K562 (cell line): Measurements from ENCODE around the gene TMED5. TPM values are rescaled to one million over a fixed set of nuclear protein-coding genes. Genes with fewer than 3 reads are reported as not detected.
"Not testable (repeated sequence)": the region's sequence is repeated elsewhere in the genome, so short reads cannot be mapped to it uniquely, and the experiment has no call there.

ENCODE experiments used
- ATAC-seq: fragments of 200-7000 bp; cut with Tn5 transposase; 3 replicates; pipeline ENCODE4 v1.9.1; 2020; ENCODE audit warnings: moderate library complexity
- BruUV-seq: library from RNA; stranded (reverse); fragments of 400-500 nt; replicated peaks from 2 replicates; lab custom pipeline; 2021; lab: Mats Ljungman, UMichigan
- CTCF ChIA-PET: fragments of 300-600 bp; formaldehyde crosslinking; extraction: SDS; loops from one replicate; lab custom pipeline; 2021; ENCODE audit warnings: low intra/inter-chr PET ratio; lab: Yijun Ruan, JAX
- POLR2A ChIA-PET: fragments of 300-600, 350-650 bp; sonication (Branson Sonifier 250); formaldehyde crosslinking; extraction: SDS; loops from one replicate; lab custom pipeline; 2021; ENCODE audit warnings: antibody characterized with exemption, inconsistent platforms; lab: Yijun Ruan, JAX
- DNase-seq, 4 experiments: peaks; one replicate each; pipeline versions ENCODE4 v3.0.0 to v3.0.0-alpha.2; 2011 to 2018; ENCODE audit warnings: low spot score in 3 of 4, mixed read lengths in 3 of 4; ENCODE audit errors: extremely low read depth in 1 of 4
- FAIRE-seq: peaks from 2 replicates; lab custom pipeline; 2011; peaks lifted over from hg19 to GRCh38; lab: Jason Lieb, UNC
- H2AFZ ChIP-seq: 2 replicates; pipeline ENCODE4 v1.6.0; 2011; ENCODE audit warnings: low read depth, low read length, control low read depth, inconsistent platforms
- H3K27ac ChIP-seq: fragments of 200-600 bp; 3 replicates; pipeline ENCODE4 v1.8.0; 2011; ENCODE audit warnings: low read depth, mild to moderate bottlenecking, control low read depth, inconsistent platforms, low read length, moderate library complexity, mixed read lengths; ENCODE audit errors: extremely low read depth
- H3K27me3 ChIP-seq, 2 experiments: fragments of 300-600 bp in 1 of 2; 2 replicates in 1 of 2; 3 replicates in 1 of 2; pipeline versions ENCODE4 v1.6.0 to v1.8.0; 2011; ENCODE audit warnings: inconsistent platforms in 2 of 2, low read length in 2 of 2, mild to moderate bottlenecking in 1 of 2, mixed read lengths in 1 of 2, moderate library complexity in 1 of 2; ENCODE audit not compliant: control insufficient read depth in 2 of 2, insufficient read depth in 2 of 2
- H3K36me3 ChIP-seq: fragments of 300-600 bp; 3 replicates; pipeline ENCODE4 v1.8.0; 2011; ENCODE audit warnings: mild to moderate bottlenecking, low read length, inconsistent platforms; ENCODE audit not compliant: control insufficient read depth, insufficient read depth
- H3K4me1 ChIP-seq, 2 experiments: fragments of 200-600 bp in 1 of 2; replicated peaks in 1 of 2; 2 replicates in 1 of 2; 3 replicates in 1 of 2; pipeline versions ENCODE4 v1.5.1 to v1.8.0; 2011; ENCODE audit warnings: inconsistent platforms in 2 of 2, low read length in 2 of 2, mild to moderate bottlenecking in 1 of 2, mixed read lengths in 1 of 2, moderate library complexity in 1 of 2; ENCODE audit not compliant: control insufficient read depth in 2 of 2, insufficient read depth in 2 of 2
- H3K4me2 ChIP-seq: 2 replicates; pipeline ENCODE4 v1.6.1; 2011; ENCODE audit warnings: low read length, control low read depth, inconsistent platforms, mixed read lengths; ENCODE audit not compliant: insufficient read depth
- H3K4me3 ChIP-seq: fragments of 200-600 bp; sonication (generic), shearing (Covaris generic); 2 replicates; pipeline ENCODE4 v1.5.1; 2016; ENCODE audit warnings: control low read depth, inconsistent platforms
- H3K79me2 ChIP-seq: fragments of 200-600 bp; 3 replicates; pipeline ENCODE4 v1.8.0; 2011; ENCODE audit warnings: low read length, inconsistent platforms; ENCODE audit not compliant: control insufficient read depth, insufficient read depth
- H3K9ac ChIP-seq, 2 experiments: 2 replicates each; pipeline versions ENCODE4 v1.6.0 to v1.6.1; 2011; ENCODE audit warnings: low read depth in 2 of 2, low read length in 2 of 2, control low read depth in 1 of 2, inconsistent platforms in 1 of 2, mild to moderate bottlenecking in 1 of 2, mixed read lengths in 1 of 2; ENCODE audit not compliant: insufficient read depth in 1 of 2
- H3K9me1 ChIP-seq: one replicate; pipeline ENCODE4 v1.6.0; 2011; ENCODE audit warnings: inconsistent platforms, mild to moderate bottlenecking, low read length, moderate library complexity; ENCODE audit not compliant: control insufficient read depth, insufficient read depth
- H3K9me3 ChIP-seq: replicated peaks from 2 replicates; pipeline ENCODE4 v1.5.1; 2011; ENCODE audit warnings: low read depth, low read length, inconsistent platforms; ENCODE audit not compliant: control insufficient read depth, insufficient read depth
- H4K20me1 ChIP-seq: replicated peaks from 2 replicates; pipeline ENCODE4 v1.6.1; 2011; ENCODE audit warnings: low read length, inconsistent platforms, mixed read lengths; ENCODE audit not compliant: control insufficient read depth, insufficient read depth
- ARID2 ChIP-seq: fragments of 450-650 bp; IDR thresholded peaks from 2 replicates; pipeline ENCODE4 v1.6.1; 2017; ENCODE audit warnings: antibody characterized with exemption, mild to moderate bottlenecking
- ATF4 ChIP-seq: fragments of 450-650 bp; formaldehyde crosslinking; IDR thresholded peaks from 2 replicates; pipeline ENCODE4 v1.4.0; 2022; ENCODE audit warnings: mild to moderate bottlenecking, moderate library complexity
- BCOR ChIP-seq: fragments of 450-650 bp; IDR thresholded peaks from 2 replicates; pipeline ENCODE4 v1.6.1; 2016
- BRCA1 ChIP-seq, 2 experiments: fragments of 450-650 bp in 1 of 2; sonication (generic) in 1 of 2; formaldehyde crosslinking in 1 of 2; IDR thresholded peaks; 2 replicates each; pipeline versions ENCODE4 v1.5.0 to v1.6.1; 2017 to 2020; ENCODE audit warnings: mild to moderate bottlenecking in 1 of 2, missing genetic modification reagents in 1 of 2
- GABPB1 ChIP-seq: sonication (generic); formaldehyde crosslinking; IDR thresholded peaks from 2 replicates; pipeline ENCODE4 v1.8.0; 2022; ENCODE audit warnings: mild to moderate bottlenecking, missing genetic modification reagents
- ILF3 ChIP-seq: fragments of 450-650 bp; IDR thresholded peaks from 2 replicates; pipeline ENCODE4 v1.6.1; 2018; ENCODE audit warnings: antibody characterized with exemption, mild to moderate bottlenecking, moderate library complexity, borderline replicate concordance
- MTA1 ChIP-seq: fragments of 450-650 bp; IDR thresholded peaks from 2 replicates; pipeline ENCODE4 v1.6.1; 2017; ENCODE audit warnings: borderline replicate concordance
- SMARCA5 ChIP-seq: fragments of 450-650 bp; IDR thresholded peaks from 2 replicates; pipeline ENCODE4 v1.6.1; 2016
- SPI1 ChIP-seq: IDR thresholded peaks from 2 replicates; pipeline ENCODE4 v1.6.1; 2011; ENCODE audit warnings: low read depth, low read length, control low read depth, borderline replicate concordance
- ZBTB49 ChIP-seq: sonication (generic); formaldehyde crosslinking; IDR thresholded peaks from 2 replicates; pipeline ENCODE4 v1.8.0; 2022; ENCODE audit warnings: missing genetic modification reagents, mild to moderate bottlenecking, borderline replicate concordance
- ZNF124 ChIP-seq: sonication (generic); formaldehyde crosslinking; IDR thresholded peaks from 2 replicates; pipeline ENCODE4 v1.8.1; 2022; ENCODE audit warnings: missing genetic modification reagents
- ZNF146 ChIP-seq: IDR thresholded peaks from one replicate; pipeline ENCODE4 v1.6.1; 2018; ENCODE audit warnings: missing compliant biosample characterization; ENCODE audit not compliant: unreplicated experiment
- ZNF165 ChIP-seq: fragments of 250-450 bp; sonication (Bioruptor Pico); IDR thresholded peaks from 2 replicates; pipeline ENCODE4 v1.4.0; 2020; ENCODE audit warnings: borderline replicate concordance
- ZNF785 ChIP-seq: fragments of 250-450 bp; sonication (Bioruptor Pico); IDR thresholded peaks from 2 replicates; pipeline ENCODE4 v1.4.0; 2020; ENCODE audit warnings: mild to moderate bottlenecking
- WGBS: fragments of 100-300 bp; shearing (Covaris generic); methylation state at CpG from one replicate; pipeline ENCODE4 v1.1.6; 2016; ENCODE audit warnings: low coverage, mixed read lengths; ENCODE audit not compliant: insufficient coverage; ENCODE audit errors: missing lambda C conversion rate; 5-methylcytosine and 5-hydroxymethylcytosine counted together
- in situ Hi-C: fragments of 300-500 bp; cut with MboI; formaldehyde crosslinking; loops from 4 replicates; pipeline ENCODE4 v1.15.0; 2018; ENCODE audit warnings: inconsistent platforms, mixed read lengths
- intact Hi-C: fragments of 100-400 bp; cut with micrococcal nuclease; formaldehyde crosslinking; loops from 2 replicates; pipeline ENCODE4 v1.14.2; 2022
- polyA plus RNA-seq, 8 experiments: library from polyadenylated mRNA; depleted of rRNA in 4 of 8; stranded (reverse) in 5 of 8; unstranded in 3 of 8; fragments of >200 nt; fragmentation: Nextera tagmentation in 2 of 8; fragmentation: Illumina TruSeq in 1 of 8; extraction: Ambion mirVana in 2 of 8; extraction: Trizol in 1 of 8; gene quantifications; 2 replicates each; pipeline versions ENCODE4 v1.2.1 to v1.2.3, GENCODE V29; 2011 to 2014; ENCODE audit warnings: inconsistent platforms in 1 of 8, missing spikeins in 1 of 8
- total RNA-seq, 7 experiments: library from RNA; depleted of rRNA in 6 of 7; stranded (reverse); fragments of >200 nt in 6 of 7; fragmentation: Illumina TruSeq in 2 of 7; extraction: Trizol in 2 of 7; gene quantifications; 2 replicates each; pipeline versions ENCODE4 v1.2.1 to v1.2.3, GENCODE V29; 2011 to 2021; ENCODE audit warnings: low replicate concordance in 1 of 7

TMED5 gene
- total and polyA plus RNA-seq, 9 of the 15 experiments (the other 6 are each of a cell fraction or from before 2014, with no cell fraction given) = 28.7 to 83.7 (median 67.2) TPM

- CTCF ChIA-PET, H2AFZ ChIP-seq, H3K9me3 ChIP-seq, H3K4me3 ChIP-seq, H3K9me1 ChIP-seq, H3K27ac ChIP-seq, intact Hi-C loops, H4K20me1 ChIP-seq, BruUV-seq, H3K4me2 ChIP-seq, H3K9ac ChIP-seq, FAIRE-seq, H3K4me1 ChIP-seq, H3K27me3 ChIP-seq, in situ Hi-C loops, DNase-seq, ATAC-seq: not testable (repeated sequence)
- WGBS = 93% methylated on average over 1 of the region's 1 CpG
- H3K79me2 ChIP-seq = peaks cover 95% of the 10 kb centered on the region
- TF ChIP-seq BCOR (0 out of 2 replicates have a peak, but pooled peaks have one; percentile 31), SMARCA5 (peak; percentile 12; the same call in 1 of the 2 replicates), ZNF146 (CRISPR knock-in tag) (peak; percentile 74)
- peaks cover 27% of the 10 kb centered on the region; the same call in 2 of the 3 replicates for H3K36me3 ChIP-seq
- POLR2A ChIA-PET = interaction anchor here (0.6 to 1.0 kb wide), 3 partner anchors 16 to 87 kb away, joined by 3 to 5 read pairs (median 3); partner anchors contain the start of gene MTF2
These were observed 14.3 kb downstream of the TMED5 start for GRCh38 chr1:93165895-93166294.

- no peak overlapping the region for H3K4me3 ChIP-seq
- H4K20me1 ChIP-seq = no peaks in the 10 kb centered on the region
- H3K9ac ChIP-seq = no peak overlapping the region
- no peak for DNase-seq
- no peak for ATAC-seq
- no peaks in the 10 kb centered on the region for H3K9me3 ChIP-seq
- no TSS peak for BruUV-seq
- H3K9me1 ChIP-seq = no peaks in the 10 kb centered on the region
- no peak for FAIRE-seq
- in situ Hi-C loops (no loop called here), intact Hi-C loops (no loop called here)
- CTCF ChIA-PET = no interaction called here
- no peaks in the 10 kb centered on the region for H3K27me3 ChIP-seq
- POLR2A ChIA-PET = interaction anchor here (0.7 to 2.7 kb wide), 4 partner anchors 9 to 204 kb away, joined by 3 to 13 read pairs (median 8); no protein-coding TSS in a partner anchor
- 100% methylated on average over 2 of the region's 2 CpGs for WGBS
- H3K36me3 ChIP-seq = peaks cover 31% of the 10 kb centered on the region; the same call in 2 of the 3 replicates
- no peak overlapping the region for H2AFZ ChIP-seq
- H3K4me2 ChIP-seq = no peak overlapping the region
- no peak overlapping the region for H3K27ac ChIP-seq
- 0 out of 5 replicates have a peak, but pooled peaks cover 0 to 2% of the 10 kb centered on the region in 2 experiments for H3K4me1 ChIP-seq
- peaks cover 92% of the 10 kb centered on the region for H3K79me2 ChIP-seq
- no peak for TF ChIP-seq ZNF124 (CRISPR knock-in tag)
- TF ChIP-seq ZBTB49 (CRISPR knock-in tag) = no peak
- no peak for TF ChIP-seq ATF4 (CRISPR knock-in tag)
- TF ChIP-seq BRCA1 (IDR thresholded peaks at IDR 0.05) = no peak
- TF ChIP-seq BRCA1 (CRISPR knock-in tag; IDR thresholded peaks at IDR 0.05) = no peak
- TF ChIP-seq ZNF785 (CRISPR knock-in tag) = no peak
- TF ChIP-seq ILF3 = no peak
- TF ChIP-seq MTA1 = no peak
- no peak for TF ChIP-seq SPI1
- TF ChIP-seq GABPB1 = no peak
- no peak for TF ChIP-seq ARID2
- TF ChIP-seq ZNF165 (CRISPR knock-in tag) = no peak
These were observed 15.4 kb downstream of the TMED5 start for GRCh38 chr1:93164816-93165215.
